Activated CD4-positive, alpha-beta T cell treated with anti-CD3 and anti-CD28 coated beads for 1 hour (primary cell): Measurements from ENCODE around the gene RAB8A.
"Not testable (repeated sequence)": the region's sequence is repeated elsewhere in the genome, so short reads cannot be mapped to it uniquely, and the experiment has no call there.

Source experiments
- DNase-seq: peaks from one replicate; pipeline ENCODE4 v3.0.0-alpha.2; 2020

The RAB8A gene

GRCh38 chr19:16143399-16144215, 31.9 kb downstream of the RAB8A start, which contains the start of gene HSH2D:
HSH2D (plus strand) TSS chr19:16143685; CDS start chr19:16148751, 5,066 bp downstream.
- DNase-seq, result peak; percentile 89

GRCh38 chr19:16144216-16144581, 32.5 kb downstream of the RAB8A start:
- DNase-seq, result no peak

- no peak for DNase-seq
Observed at GRCh38 chr19:16146112-16146511, 34.4 kb downstream of the RAB8A start.

- DNase-seq, result no peak
Observed at GRCh38 chr19:16148443-16149229, 36.9 kb downstream of the RAB8A start.

- no peak for DNase-seq
Observed at GRCh38 chr19:16153582-16154336, 42.1 kb downstream of the RAB8A start.

- no peak for DNase-seq
Observed at GRCh38 chr19:16154557-16154956, 42.9 kb downstream of the RAB8A start.

GRCh38 chr19:16155128-16155527, 43.4 kb downstream of the RAB8A start:
- DNase-seq, result no peak

- no peak for DNase-seq
Observed at GRCh38 chr19:16156904-16157303, 45.2 kb downstream of the RAB8A start.

GRCh38 chr19:16157601-16158000, 45.9 kb downstream of the RAB8A start:
- no peak for DNase-seq

- DNase-seq, result no peak
Observed at GRCh38 chr19:16159655-16160054, 48.0 kb downstream of the RAB8A start.

GRCh38 chr19:16160445-16160942, 48.8 kb downstream of the RAB8A start:
- DNase-seq, result no peak

GRCh38 chr19:16160943-16161560, 49.4 kb downstream of the RAB8A start:
- no peak for DNase-seq

- no peak for DNase-seq
Observed at GRCh38 chr19:16161840-16162239, 50.2 kb downstream of the RAB8A start.

- DNase-seq, result no peak
Observed at GRCh38 chr19:16164222-16164890, 52.7 kb downstream of the RAB8A start.

- no peak for DNase-seq
Observed at GRCh38 chr19:16166417-16166816, 54.7 kb downstream of the RAB8A start.

- DNase-seq, result no peak
Observed at GRCh38 chr19:16167055-16167454, 55.4 kb downstream of the RAB8A start.

GRCh38 chr19:16168465-16169081, 56.9 kb downstream of the RAB8A start:
- no peak for DNase-seq

- no peak for DNase-seq
Observed at GRCh38 chr19:16170134-16170533, 58.4 kb downstream of the RAB8A start.

GRCh38 chr19:16175954-16176353, 64.3 kb downstream of the RAB8A start:
- DNase-seq, result no peak

GRCh38 chr19:16178866-16179265, 67.2 kb downstream of the RAB8A start:
- not testable (repeated sequence) for DNase-seq

GRCh38 chr19:16180611-16181010, 68.9 kb downstream of the RAB8A start:
- DNase-seq, result no peak
